RWPE1 (cell line): ENCODE results near the gene TRPM2.

Experiments
- CTCF ChIA-PET: fragments of 350-600 bp; sonication (Branson Sonifier 250); formaldehyde crosslinking; extraction: SDS; loops from one replicate; lab custom pipeline; 2021; lab: Yijun Ruan, JAX
- POLR2A ChIA-PET: fragments of 400-600 bp; formaldehyde crosslinking; extraction: SDS; loops from one replicate; lab custom pipeline; 2020; ENCODE audit warnings: antibody characterized with exemption; ENCODE audit not compliant: low non-redundant PET; lab: Yijun Ruan, JAX
- DNase-seq: peaks from one replicate; pipeline ENCODE4 v3.0.0; 2012; ENCODE audit warnings: low spot score
- H3K27ac ChIP-seq: fragments of 450-650 bp; 2 replicates; pipeline ENCODE4 v1.5.1; 2017
- TF ChIP-seq, protein P1 (sequence below): fragments of 450-650 bp; conservative IDR thresholded peaks from 2 replicates; pipeline ENCODE4 v1.5.1; 2017; ENCODE audit warnings: low read depth, mild to moderate bottlenecking

Gene TRPM2

GRCh38 chr21:44351535-44352252 is 1.7 kb upstream of the TRPM2 start:
- CTCF ChIA-PET: no interaction called here
- TF ChIP-seq, protein P1, sequence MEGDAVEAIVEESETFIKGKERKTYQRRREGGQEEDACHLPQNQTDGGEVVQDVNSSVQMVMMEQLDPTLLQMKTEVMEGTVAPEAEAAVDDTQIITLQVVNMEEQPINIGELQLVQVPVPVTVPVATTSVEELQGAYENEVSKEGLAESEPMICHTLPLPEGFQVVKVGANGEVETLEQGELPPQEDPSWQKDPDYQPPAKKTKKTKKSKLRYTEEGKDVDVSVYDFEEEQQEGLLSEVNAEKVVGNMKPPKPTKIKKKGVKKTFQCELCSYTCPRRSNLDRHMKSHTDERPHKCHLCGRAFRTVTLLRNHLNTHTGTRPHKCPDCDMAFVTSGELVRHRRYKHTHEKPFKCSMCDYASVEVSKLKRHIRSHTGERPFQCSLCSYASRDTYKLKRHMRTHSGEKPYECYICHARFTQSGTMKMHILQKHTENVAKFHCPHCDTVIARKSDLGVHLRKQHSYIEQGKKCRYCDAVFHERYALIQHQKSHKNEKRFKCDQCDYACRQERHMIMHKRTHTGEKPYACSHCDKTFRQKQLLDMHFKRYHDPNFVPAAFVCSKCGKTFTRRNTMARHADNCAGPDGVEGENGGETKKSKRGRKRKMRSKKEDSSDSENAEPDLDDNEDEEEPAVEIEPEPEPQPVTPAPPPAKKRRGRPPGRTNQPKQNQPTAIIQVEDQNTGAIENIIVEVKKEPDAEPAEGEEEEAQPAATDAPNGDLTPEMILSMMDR: no peak
- no peak overlapping the region for H3K27ac ChIP-seq
- POLR2A ChIA-PET: no interaction called here
- no peak for DNase-seq

DNA sequence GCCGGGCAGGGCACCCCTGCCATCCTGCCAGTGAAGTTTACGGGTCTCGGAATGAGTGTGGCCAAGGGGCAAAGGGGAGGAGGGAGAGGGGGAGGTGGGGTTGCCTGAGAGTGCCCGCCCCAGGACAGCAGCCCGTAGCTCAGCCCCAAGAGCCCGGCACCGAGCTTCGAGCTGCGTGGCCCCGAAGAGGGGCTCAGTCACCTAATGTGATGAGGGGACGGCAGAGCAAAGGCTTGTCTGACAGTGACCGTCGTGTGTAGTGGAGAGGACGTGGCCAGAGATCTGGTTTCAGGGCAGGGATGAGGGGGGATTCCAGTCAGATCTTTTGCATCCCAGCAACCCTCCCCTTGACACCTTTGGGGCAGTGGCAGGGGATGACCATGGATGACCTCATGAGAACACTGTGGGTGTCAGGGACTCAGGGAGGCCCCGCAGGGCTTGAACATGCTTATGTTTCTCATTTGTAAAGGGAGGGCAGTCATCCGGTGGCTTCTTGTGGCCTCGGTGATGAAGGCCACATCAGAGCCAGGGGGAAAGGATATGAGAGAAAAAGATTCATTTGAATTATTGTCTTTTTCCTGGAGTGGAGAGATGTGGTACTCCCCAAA is 1.1 kb upstream of the TRPM2 start:
- TF ChIP-seq, protein P1: no peak
- POLR2A ChIA-PET: no interaction called here
- CTCF ChIA-PET: no interaction called here
- no peak overlapping the region for H3K27ac ChIP-seq
- no peak for DNase-seq

GRCh38 chr21:44354001-44354405 is 582 bp downstream of the TRPM2 start:
- ChIA-PET POLR2A (no interaction called here), CTCF (interaction anchor here (0.7 kb wide), 1 partner anchor 1876 kb away, joined by 3 read pairs; no protein-coding TSS in a partner anchor)

GRCh38 chr21:44354775-44355771 is 1.7 kb downstream of the TRPM2 start:
- ChIA-PET POLR2A (no interaction called here), CTCF (no interaction called here)
- no peak for DNase-seq
- H3K27ac ChIP-seq: no peak overlapping the region
- TF ChIP-seq, protein P1: no peak

More at GRCh38 chr21:44354001-44354405, 582 bp downstream of the TRPM2 start:
- no peak overlapping the region for H3K27ac ChIP-seq
- TF ChIP-seq, protein P1: no peak
- DNase-seq: no peak

GRCh38 chr21:44356160-44356559 is 2.7 kb downstream of the TRPM2 start:
- H3K27ac ChIP-seq: no peak overlapping the region
- ChIA-PET POLR2A (no interaction called here), CTCF (no interaction called here)
- no peak for DNase-seq
- TF ChIP-seq, protein P1: no peak

DNA sequence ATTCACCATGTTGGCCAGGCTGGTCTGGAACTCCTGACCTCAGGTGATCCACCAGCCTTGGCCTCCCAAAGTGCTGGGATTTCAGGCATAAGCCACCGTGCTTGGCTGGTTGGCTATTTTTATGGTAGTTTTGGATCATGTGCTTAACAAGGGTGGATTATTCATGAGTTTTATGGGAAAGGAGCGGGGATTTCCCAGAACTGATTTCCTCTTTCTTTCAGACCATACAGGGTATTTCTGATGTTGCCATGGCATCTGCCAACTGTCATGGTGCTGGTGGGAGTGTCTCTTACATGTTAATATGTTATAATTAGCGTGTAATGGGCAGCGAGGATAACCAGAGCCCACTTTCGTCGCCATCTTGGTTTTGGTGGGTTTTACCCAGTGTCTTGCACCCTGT is 3.2 kb downstream of the TRPM2 start:
- H3K27ac ChIP-seq: no peak overlapping the region
- DNase-seq: no peak
- TF ChIP-seq, protein P1: no peak
- ChIA-PET CTCF (no interaction called here), POLR2A (no interaction called here)
